Activated naive CD4-positive, alpha-beta T cell treated with anti-CD3 and anti-CD28 coated beads for 36 hours (primary cell): Measurements from ENCODE around the gene GNB5. TPM values are rescaled to one million over a fixed set of nuclear protein-coding genes. Genes with fewer than 3 reads are reported as not detected.

Source experiments
- CTCF ChIA-PET: fragments of 350-600 bp; sonication (Branson Sonifier 250); formaldehyde crosslinking; loops from one replicate; lab custom pipeline; 2021; ENCODE audit warnings: antibody characterized with exemption; lab: Charles Lee
- DNase-seq: peaks from one replicate; pipeline ENCODE4 v3.0.0-alpha.2; 2020
- H3K27ac Mint-ChIP-seq: one replicate; pipeline ENCODE4 v1.8.0; 2021; ENCODE audit warnings: mild to moderate bottlenecking, mixed read lengths
- H3K27me3 Mint-ChIP-seq: one replicate; pipeline ENCODE4 v1.8.0; 2021; ENCODE audit warnings: low read depth, mixed read lengths
- H3K36me3 Mint-ChIP-seq: one replicate; pipeline ENCODE4 v1.8.0; 2021; ENCODE audit warnings: low read depth, mixed read lengths
- H3K4me1 Mint-ChIP-seq: one replicate; pipeline ENCODE4 v1.8.0; 2021; ENCODE audit warnings: low read depth, mixed read lengths
- H3K4me3 Mint-ChIP-seq: one replicate; pipeline ENCODE4 v1.8.0; 2021; ENCODE audit warnings: mild to moderate bottlenecking, moderate library complexity, mixed read lengths
- H3K9me3 Mint-ChIP-seq: one replicate; pipeline ENCODE4 v1.8.0; 2021; ENCODE audit warnings: mixed read lengths
- intact Hi-C: fragments of 100-400 bp; cut with micrococcal nuclease; formaldehyde crosslinking; loops from one replicate; pipeline ENCODE4 v1.15.1; 2023
- total RNA-seq, 2 experiments: library from RNA; stranded (reverse); gene quantifications; one replicate each; pipeline ENCODE4 v1.2.3, GENCODE V29; 2021

The GNB5 gene
- total RNA-seq, 2 experiments from 2014 or later: 23.2 to 23.6 TPM

- no peak overlapping the region for H3K4me3 Mint-ChIP-seq
- peaks cover 15% of the 10 kb centered on the region for H3K36me3 Mint-ChIP-seq
- H3K4me1 Mint-ChIP-seq: no peaks in the 10 kb centered on the region
- intact Hi-C loops: no loop called here
- no peaks in the 10 kb centered on the region for H3K27me3 Mint-ChIP-seq
- no peak overlapping the region for H3K27ac Mint-ChIP-seq
- DNase-seq: no peak
- CTCF ChIA-PET: interaction anchor here (0.7 to 1.3 kb wide), 2 partner anchors 39 to 76 kb away, joined by 3 read pairs; partner anchors contain the start of gene BCL2L10
- H3K9me3 Mint-ChIP-seq: no peaks in the 10 kb centered on the region
Measured at GRCh38 chr15:52151353-52151752, 39.8 kb downstream of the GNB5 start.

- no peaks in the 10 kb centered on the region for H3K4me1 Mint-ChIP-seq
Measured at GRCh38 chr15:52150871-52151270, 40.3 kb downstream of the GNB5 start.

GRCh38 chr15:52150043-52150825 lies 41.0 kb downstream of the GNB5 start:
- H3K27me3 Mint-ChIP-seq: no peaks in the 10 kb centered on the region
- no peak overlapping the region for H3K27ac Mint-ChIP-seq
- H3K4me1 Mint-ChIP-seq: no peaks in the 10 kb centered on the region
- no peaks in the 10 kb centered on the region for H3K9me3 Mint-ChIP-seq
- DNase-seq: no peak
- CTCF ChIA-PET: no interaction called here
- H3K4me3 Mint-ChIP-seq: no peak overlapping the region
- intact Hi-C loops: no loop called here
- H3K36me3 Mint-ChIP-seq: peaks cover 17% of the 10 kb centered on the region

More at GRCh38 chr15:52150871-52151270, 40.3 kb downstream of the GNB5 start:
- intact Hi-C loops: no loop called here
- no peaks in the 10 kb centered on the region for H3K9me3 Mint-ChIP-seq
- CTCF ChIA-PET: no interaction called here
- no peak for DNase-seq
- no peaks in the 10 kb centered on the region for H3K27me3 Mint-ChIP-seq
- peaks cover 16% of the 10 kb centered on the region for H3K36me3 Mint-ChIP-seq
- no peak overlapping the region for H3K4me3 Mint-ChIP-seq
- no peak overlapping the region for H3K27ac Mint-ChIP-seq

DNA sequence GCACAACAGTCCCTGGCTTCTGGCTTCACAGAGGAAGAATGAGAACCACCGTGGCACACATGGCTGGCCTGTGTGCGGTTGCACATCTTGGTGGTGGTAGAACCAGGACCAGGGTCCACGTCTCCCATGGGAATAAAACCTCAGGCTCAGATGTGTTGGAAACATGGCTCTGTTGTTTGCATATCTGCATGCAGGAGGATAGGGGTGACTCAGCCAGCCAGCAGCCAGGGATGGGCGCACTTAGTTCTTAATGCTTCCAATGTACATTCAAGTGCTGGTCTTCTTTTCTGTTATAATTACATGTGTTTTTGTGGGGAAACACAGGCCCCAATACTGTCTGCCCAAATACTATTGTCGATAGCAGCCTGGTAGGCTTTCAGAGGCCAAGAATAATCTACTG lies 42.8 kb downstream of the GNB5 start:
- Mint-ChIP-seq H3K27ac (no peak overlapping the region), H3K36me3 (peaks cover 17% of the 10 kb centered on the region), H3K9me3 (no peaks in the 10 kb centered on the region), H3K4me3 (no peak overlapping the region), H3K27me3 (no peaks in the 10 kb centered on the region), H3K4me1 (no peaks in the 10 kb centered on the region)
- no peak for DNase-seq
- intact Hi-C loops: no loop called here
- CTCF ChIA-PET: no interaction called here

DNA sequence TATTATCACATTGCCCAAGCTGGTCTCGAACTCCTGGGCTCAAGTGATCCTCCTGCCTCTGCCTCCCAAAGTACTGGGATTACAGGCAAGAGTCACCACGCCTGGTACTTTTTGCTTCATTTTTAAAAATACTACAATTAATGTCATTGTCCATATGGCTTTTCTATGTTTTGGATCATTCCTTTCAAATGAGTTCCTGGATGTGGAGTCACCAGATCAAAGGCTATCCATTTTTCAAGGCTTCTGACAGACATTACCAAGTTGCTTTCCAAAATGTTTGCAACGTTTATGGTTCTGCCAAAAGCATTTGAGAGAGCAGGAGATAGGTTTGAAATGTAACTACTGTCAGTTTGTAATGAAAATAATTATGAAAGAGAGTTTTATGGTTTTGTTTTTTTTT lies 44.4 kb downstream of the GNB5 start:
- Mint-ChIP-seq H3K4me1 (no peaks in the 10 kb centered on the region), H3K27ac (no peak overlapping the region), H3K4me3 (no peak overlapping the region), H3K9me3 (no peaks in the 10 kb centered on the region), H3K36me3 (peaks cover 16% of the 10 kb centered on the region), H3K27me3 (no peaks in the 10 kb centered on the region)
- no peak for DNase-seq
- CTCF ChIA-PET: interaction anchor here (0.5 kb wide), 1 partner anchor 150 kb away, joined by 5 read pairs; no protein-coding TSS in a partner anchor
- intact Hi-C loops: no loop called here

DNA sequence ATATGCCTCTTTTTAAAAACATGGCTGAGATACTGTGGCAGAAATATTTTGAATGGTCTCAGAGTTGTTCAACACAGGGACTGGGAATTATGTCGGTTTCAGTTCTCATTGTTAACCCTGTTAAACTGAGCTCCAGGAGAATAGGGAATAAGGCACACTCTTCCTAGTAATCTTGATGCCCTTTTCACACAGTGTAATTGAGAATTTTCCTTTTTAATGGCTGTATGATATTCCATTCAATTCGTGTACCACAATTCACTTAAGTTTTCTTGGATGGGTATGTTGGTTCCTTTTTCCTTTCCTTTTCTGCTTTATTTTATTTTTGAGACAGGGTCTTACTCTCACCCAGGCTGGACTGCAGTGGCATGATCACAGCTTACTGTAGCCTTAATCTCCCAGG lies 44.9 kb downstream of the GNB5 start:
- Mint-ChIP-seq H3K27me3 (no peaks in the 10 kb centered on the region), H3K9me3 (no peaks in the 10 kb centered on the region), H3K36me3 (peaks cover 16% of the 10 kb centered on the region), H3K27ac (no peak overlapping the region), H3K4me3 (no peak overlapping the region), H3K4me1 (no peaks in the 10 kb centered on the region)
- intact Hi-C loops: no loop called here
- CTCF ChIA-PET: no interaction called here
- no peak for DNase-seq

GRCh38 chr15:52144656-52145178 lies 46.5 kb downstream of the GNB5 start:
- Mint-ChIP-seq H3K27me3 (no peaks in the 10 kb centered on the region), H3K9me3 (no peaks in the 10 kb centered on the region), H3K36me3 (peaks cover 14% of the 10 kb centered on the region), H3K4me1 (no peaks in the 10 kb centered on the region), H3K4me3 (no peak overlapping the region), H3K27ac (no peak overlapping the region)
- CTCF ChIA-PET: interaction anchor here (2.0 kb wide), 1 partner anchor 34 kb away, joined by 5 read pairs; no protein-coding TSS in a partner anchor
- no peak for DNase-seq
- intact Hi-C loops: no loop called here

DNA sequence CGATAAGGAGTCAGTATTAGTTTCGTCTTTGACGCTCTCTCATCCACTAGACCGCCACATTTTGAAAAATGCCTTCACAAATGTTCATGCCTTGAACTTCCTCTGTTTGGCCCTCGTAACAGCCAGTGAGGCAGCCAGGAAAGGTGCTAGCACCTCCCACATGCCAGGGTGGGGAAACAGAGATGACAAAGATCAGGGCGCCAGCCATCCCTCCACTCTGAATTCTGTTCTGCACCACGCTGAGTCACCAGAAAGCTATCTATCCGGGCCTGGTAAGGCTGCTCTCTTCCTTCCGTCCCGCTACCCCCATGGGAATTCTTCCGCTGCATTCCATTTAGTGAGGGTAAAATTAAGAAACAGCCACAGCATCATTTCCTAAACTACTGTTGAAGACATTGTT lies 47.3 kb downstream of the GNB5 start:
- no peaks in the 10 kb centered on the region for H3K4me1 Mint-ChIP-seq
- no peaks in the 10 kb centered on the region for H3K27me3 Mint-ChIP-seq
- H3K27ac Mint-ChIP-seq: no peak overlapping the region
- no peak for DNase-seq
- CTCF ChIA-PET: interaction anchor here (2.0 kb wide), 1 partner anchor 35 kb away, joined by 5 read pairs; no protein-coding TSS in a partner anchor
- H3K36me3 Mint-ChIP-seq: peaks cover 14% of the 10 kb centered on the region
- intact Hi-C loops: no loop called here
- H3K4me3 Mint-ChIP-seq: no peak overlapping the region
- H3K9me3 Mint-ChIP-seq: no peaks in the 10 kb centered on the region

- no peaks in the 10 kb centered on the region for H3K27me3 Mint-ChIP-seq
- no peak for DNase-seq
- CTCF ChIA-PET: interaction anchor here (0.6 to 1.5 kb wide), 8 partner anchors 9 to 373 kb away, joined by 3 to 7 read pairs (median 3); no protein-coding TSS in a partner anchor
- no peak overlapping the region for H3K4me3 Mint-ChIP-seq
- H3K4me1 Mint-ChIP-seq: peaks cover 16% of the 10 kb centered on the region
- peaks cover 6% of the 10 kb centered on the region for H3K36me3 Mint-ChIP-seq
- no peaks in the 10 kb centered on the region for H3K9me3 Mint-ChIP-seq
- intact Hi-C loops: loop anchor here (1.0 to 2.0 kb wide), 3 partner anchors 62 to 158 kb away; no protein-coding TSS in a partner anchor
- H3K27ac Mint-ChIP-seq: no peak overlapping the region
Measured at GRCh38 chr15:52140646-52141045, 50.5 kb downstream of the GNB5 start.

- CTCF ChIA-PET: interaction anchor here (0.6 to 1.8 kb wide), 16 partner anchors 8 to 413 kb away, joined by 3 to 9 read pairs (median 4); no protein-coding TSS in a partner anchor
- intact Hi-C loops: loop anchor here (1.0 to 2.0 kb wide), 3 partner anchors 61 to 158 kb away; no protein-coding TSS in a partner anchor
- peaks cover 4% of the 10 kb centered on the region for H3K36me3 Mint-ChIP-seq
- DNase-seq: peak; percentile 82
- H3K27me3 Mint-ChIP-seq: no peaks in the 10 kb centered on the region
- H3K9me3 Mint-ChIP-seq: no peaks in the 10 kb centered on the region
- H3K4me3 Mint-ChIP-seq: no peak overlapping the region
- H3K27ac Mint-ChIP-seq: no peak overlapping the region
- H3K4me1 Mint-ChIP-seq: peaks cover 18% of the 10 kb centered on the region
Measured at GRCh38 chr15:52139599-52140462, 51.4 kb downstream of the GNB5 start.

GRCh38 chr15:52137432-52138357 lies 53.5 kb downstream of the GNB5 start:
- Mint-ChIP-seq H3K9me3 (no peaks in the 10 kb centered on the region), H3K4me1 (peaks cover 18% of the 10 kb centered on the region), H3K36me3 (peaks cover 6% of the 10 kb centered on the region), H3K27me3 (no peaks in the 10 kb centered on the region), H3K27ac (no peak overlapping the region), H3K4me3 (no peak overlapping the region)
- intact Hi-C loops: no loop called here
- no peak for DNase-seq
- CTCF ChIA-PET: interaction anchor here (0.6 to 1.8 kb wide), 9 partner anchors 58 to 307 kb away, joined by 3 to 9 read pairs (median 3); no protein-coding TSS in a partner anchor
